Measurements from ENCODE around the gene AMN1. TPM values are rescaled to one million over a fixed set of nuclear protein-coding genes. Genes with fewer than 3 reads are reported as not detected.
A peak's percentile ranks its signal among the peaks of the same experiment; 100 is the strongest.

AMN1 gene
- 10 to 100 TPM in 2 of 4 donors, 1 to 10 TPM in 2; 6.5 to 10.5 (median 9.4) TPM for total RNA-seq

DNA sequence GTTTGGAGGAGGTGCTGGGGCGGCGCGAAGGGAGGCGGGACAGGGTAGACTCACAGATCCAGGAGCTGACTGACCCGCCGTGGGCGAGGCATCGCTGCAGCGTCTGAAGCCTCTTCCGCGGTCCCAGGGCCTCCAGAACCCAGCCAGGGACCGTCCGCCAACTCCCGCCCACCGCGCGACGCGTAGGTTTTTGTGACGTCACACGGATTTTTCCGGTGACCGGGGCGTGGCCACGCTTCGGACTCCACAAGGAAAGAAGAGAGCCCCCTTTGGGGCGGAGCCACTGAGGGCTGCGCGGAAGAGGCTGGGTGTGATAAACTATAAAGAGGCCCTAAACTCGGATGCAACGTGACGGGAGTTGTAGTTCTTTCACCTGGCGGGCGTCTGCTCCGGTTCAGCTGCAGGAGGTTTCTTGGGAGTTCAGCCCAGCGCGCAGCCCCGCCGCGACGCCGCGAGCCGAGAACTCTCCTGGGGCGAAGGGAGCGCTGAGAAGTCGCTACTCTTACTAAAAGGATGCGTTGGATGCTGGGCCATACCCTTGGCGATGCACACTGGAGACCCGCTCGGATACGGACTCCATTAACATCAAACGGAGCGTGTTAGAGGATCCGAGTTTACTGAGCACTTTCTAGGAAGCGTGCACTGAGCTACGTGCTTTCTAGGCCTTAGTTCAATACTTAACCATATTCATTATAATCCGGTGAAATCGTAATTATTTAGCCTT, at the start of gene AMN1:
AMN1 (minus strand) TSS at position 105 of the 724 bp plus-strand sequence; CDS start at position 92, 13 bp downstream.
- peak; percentile 98 to 99 for DNase-seq (ENCODE audit: low spot score in 2 of 2)
- WGBS, 2 donors, result 1% methylated on average over 37 to 59 of the region's 59 CpGs
- peak within 1 kb of the TSS; percentile 70 to 96 (median 94) for H3K27ac ChIP-seq
- no peaks in the 10 kb centered on the region for H3K36me3 ChIP-seq
- H3K4me3 ChIP-seq, result peak within 1 kb of the TSS; percentile 57 to 64 (median 60)
- peaks cover 0 to 32% (median 13%) of the 10 kb centered on the region in 4 donors for H3K4me1 ChIP-seq
- TF ChIP-seq EP300 (IDR thresholded peaks at IDR 0.05) (peak; percentile 79 to 80), POLR2A (IDR thresholded peaks at IDR 0.05) (peak in 1 of 2 donors; percentile 70)
- TF ChIP-seq, protein P1, sequence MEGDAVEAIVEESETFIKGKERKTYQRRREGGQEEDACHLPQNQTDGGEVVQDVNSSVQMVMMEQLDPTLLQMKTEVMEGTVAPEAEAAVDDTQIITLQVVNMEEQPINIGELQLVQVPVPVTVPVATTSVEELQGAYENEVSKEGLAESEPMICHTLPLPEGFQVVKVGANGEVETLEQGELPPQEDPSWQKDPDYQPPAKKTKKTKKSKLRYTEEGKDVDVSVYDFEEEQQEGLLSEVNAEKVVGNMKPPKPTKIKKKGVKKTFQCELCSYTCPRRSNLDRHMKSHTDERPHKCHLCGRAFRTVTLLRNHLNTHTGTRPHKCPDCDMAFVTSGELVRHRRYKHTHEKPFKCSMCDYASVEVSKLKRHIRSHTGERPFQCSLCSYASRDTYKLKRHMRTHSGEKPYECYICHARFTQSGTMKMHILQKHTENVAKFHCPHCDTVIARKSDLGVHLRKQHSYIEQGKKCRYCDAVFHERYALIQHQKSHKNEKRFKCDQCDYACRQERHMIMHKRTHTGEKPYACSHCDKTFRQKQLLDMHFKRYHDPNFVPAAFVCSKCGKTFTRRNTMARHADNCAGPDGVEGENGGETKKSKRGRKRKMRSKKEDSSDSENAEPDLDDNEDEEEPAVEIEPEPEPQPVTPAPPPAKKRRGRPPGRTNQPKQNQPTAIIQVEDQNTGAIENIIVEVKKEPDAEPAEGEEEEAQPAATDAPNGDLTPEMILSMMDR (IDR thresholded peaks at IDR 0.05), result peak in 3 of 5 experiments; percentile 11 to 56 (median 24)
- no peaks in the 10 kb centered on the region for H3K27me3 ChIP-seq
- no peaks in the 10 kb centered on the region for H3K9me3 ChIP-seq

- TF ChIP-seq EP300 (IDR thresholded peaks at IDR 0.05), result no peak
- TF ChIP-seq POLR2A (IDR thresholded peaks at IDR 0.05), result no peak
- TF ChIP-seq, protein P1 (IDR thresholded peaks at IDR 0.05), result no peak
- WGBS, 2 donors, result 47 to 54% methylated on average over 2 of the region's 2 CpGs
- DNase-seq (ENCODE audit: low spot score in 2 of 2), result no peak
Measured at GRCh38 chr12:31773867-31774266, 45.0 kb upstream of the AMN1 start.

GRCh38 chr12:31773223-31773750, 44.5 kb upstream of the AMN1 start:
- H3K4me3 ChIP-seq, result no peak overlapping the region
- no peaks in the 10 kb centered on the region for H3K9me3 ChIP-seq
- no peak for DNase-seq (ENCODE audit: low spot score in 2 of 2)
- H3K36me3 ChIP-seq, result no peaks in the 10 kb centered on the region
- TF ChIP-seq POLR2A (IDR thresholded peaks at IDR 0.05), result no peak
- TF ChIP-seq, protein P1 (IDR thresholded peaks at IDR 0.05), result no peak
- TF ChIP-seq EP300 (IDR thresholded peaks at IDR 0.05), result no peak
- WGBS, 2 donors, result 24 to 29% methylated on average over 2 of the region's 2 CpGs
- H3K27ac ChIP-seq, result no peak overlapping the region
- H3K4me1 ChIP-seq, result no peaks in the 10 kb centered on the region
- no peaks in the 10 kb centered on the region for H3K27me3 ChIP-seq

More at GRCh38 chr12:31773867-31774266, 45.0 kb upstream of the AMN1 start:
- Histone ChIP-seq H3K27me3 (no peaks in the 10 kb centered on the region), H3K27ac (no peak overlapping the region), H3K36me3 (no peaks in the 10 kb centered on the region), H3K4me1 (no peaks in the 10 kb centered on the region), H3K4me3 (no peak overlapping the region), H3K9me3 (no peaks in the 10 kb centered on the region)

- H3K27ac ChIP-seq, result no peak overlapping the region
- no peaks in the 10 kb centered on the region for H3K27me3 ChIP-seq
- H3K4me3 ChIP-seq, result no peak overlapping the region
- no peaks in the 10 kb centered on the region for H3K9me3 ChIP-seq
- TF ChIP-seq POLR2A (IDR thresholded peaks at IDR 0.05), result no peak
- no peak for TF ChIP-seq EP300 (IDR thresholded peaks at IDR 0.05)
- TF ChIP-seq, protein P1 (IDR thresholded peaks at IDR 0.05), result no peak
- 44 to 64% methylated on average over 5 of the region's 5 CpGs for WGBS, 2 donors
- H3K36me3 ChIP-seq, result no peaks in the 10 kb centered on the region
- H3K4me1 ChIP-seq, result no peaks in the 10 kb centered on the region
- DNase-seq (ENCODE audit: low spot score in 2 of 2), result no peak
Measured at GRCh38 chr12:31772685-31773222, 43.9 kb upstream of the AMN1 start.

DNA sequence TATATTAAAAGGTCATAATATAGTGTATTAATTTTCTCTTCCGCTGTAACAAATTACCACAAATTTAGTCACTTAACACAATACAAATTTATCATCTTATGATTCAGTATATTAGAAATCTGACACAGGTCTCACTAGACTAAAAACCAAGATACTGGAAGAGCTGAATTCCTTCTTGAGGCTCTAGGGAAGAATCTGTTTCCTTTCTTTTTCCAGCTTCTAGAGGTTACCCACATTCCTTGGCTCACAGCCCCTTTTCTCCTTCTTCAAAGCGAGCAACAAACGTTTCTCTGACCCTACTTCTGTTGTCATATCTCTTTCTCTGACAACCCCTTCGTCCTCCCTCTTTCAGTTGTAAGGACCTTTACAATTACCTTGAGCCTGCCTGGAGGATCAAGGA, 43.4 kb upstream of the AMN1 start:
- WGBS, 2 donors, result 76 to 79% methylated on average over 4 of the region's 4 CpGs
- H3K27me3 ChIP-seq, result no peaks in the 10 kb centered on the region
- no peaks in the 10 kb centered on the region for H3K36me3 ChIP-seq
- DNase-seq (ENCODE audit: low spot score in 2 of 2), result no peak
- H3K4me3 ChIP-seq, result no peak overlapping the region
- TF ChIP-seq POLR2A (IDR thresholded peaks at IDR 0.05) (no peak), EP300 (IDR thresholded peaks at IDR 0.05) (no peak)
- no peak overlapping the region for H3K27ac ChIP-seq
- no peaks in the 10 kb centered on the region for H3K4me1 ChIP-seq
- H3K9me3 ChIP-seq, result no peaks in the 10 kb centered on the region

Measured in tibial nerve (tissue), 4 donors.